ENCODE data around the gene MACROH2A2. TPM values are rescaled to one million over a fixed set of nuclear protein-coding genes. Genes with fewer than 3 reads are reported as not detected.

MACROH2A2 gene
- total and polyA plus RNA-seq, 2 of the 13 experiments (the other 11 are each of a cell fraction or from before 2014, with no cell fraction given), result 9.8 to 43.1 TPM

DNA sequence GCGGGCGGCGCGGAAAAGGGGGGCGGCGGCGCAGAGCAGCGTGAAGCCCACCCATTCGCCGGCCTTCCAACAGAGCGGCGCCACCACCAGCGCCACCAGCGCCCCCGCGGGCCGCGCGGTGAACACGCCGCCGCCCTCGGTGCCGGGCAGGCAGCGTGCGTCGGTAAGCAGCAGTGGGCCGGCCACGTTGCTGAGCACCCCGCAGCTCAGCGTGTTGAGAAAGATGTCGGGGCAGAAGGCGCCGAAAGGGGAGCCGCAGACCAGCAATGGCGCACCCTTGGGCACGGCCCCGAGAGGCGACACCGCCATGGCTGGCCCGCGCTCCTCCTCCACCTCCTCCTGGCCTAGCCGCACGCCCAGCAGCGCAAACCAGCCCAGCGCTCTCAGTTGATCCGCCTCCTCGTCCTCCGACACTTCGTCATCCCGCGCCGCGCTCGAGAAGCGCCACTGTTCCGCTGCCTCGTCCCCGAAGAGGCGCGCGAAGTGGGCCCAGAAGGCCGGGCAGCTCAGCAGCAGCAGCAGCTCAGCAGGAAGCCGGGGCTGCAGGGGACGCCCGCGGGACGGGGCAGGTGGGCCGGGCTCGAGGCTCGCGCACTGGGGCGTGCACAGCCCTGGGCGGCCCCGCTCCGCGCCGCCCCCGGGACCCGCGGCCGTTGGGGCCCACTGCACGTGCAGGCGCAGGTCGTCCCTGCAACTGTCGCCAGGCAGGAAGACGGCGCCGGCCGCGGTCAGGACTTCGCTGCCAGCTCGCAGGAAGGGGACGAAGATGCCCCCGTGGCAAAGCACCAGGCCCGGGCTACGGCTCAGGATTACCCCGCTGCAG is 93.2 kb downstream of the MACROH2A2 start (continued):
- TF ChIP-seq, protein P1, sequence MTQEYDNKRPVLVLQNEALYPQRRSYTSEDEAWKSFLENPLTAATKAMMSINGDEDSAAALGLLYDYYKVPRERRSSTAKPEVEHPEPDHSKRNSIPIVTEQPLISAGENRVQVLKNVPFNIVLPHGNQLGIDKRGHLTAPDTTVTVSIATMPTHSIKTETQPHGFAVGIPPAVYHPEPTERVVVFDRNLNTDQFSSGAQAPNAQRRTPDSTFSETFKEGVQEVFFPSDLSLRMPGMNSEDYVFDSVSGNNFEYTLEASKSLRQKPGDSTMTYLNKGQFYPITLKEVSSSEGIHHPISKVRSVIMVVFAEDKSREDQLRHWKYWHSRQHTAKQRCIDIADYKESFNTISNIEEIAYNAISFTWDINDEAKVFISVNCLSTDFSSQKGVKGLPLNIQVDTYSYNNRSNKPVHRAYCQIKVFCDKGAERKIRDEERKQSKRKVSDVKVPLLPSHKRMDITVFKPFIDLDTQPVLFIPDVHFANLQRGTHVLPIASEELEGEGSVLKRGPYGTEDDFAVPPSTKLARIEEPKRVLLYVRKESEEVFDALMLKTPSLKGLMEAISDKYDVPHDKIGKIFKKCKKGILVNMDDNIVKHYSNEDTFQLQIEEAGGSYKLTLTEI (CRISPR knock-in tag; conservative IDR thresholded peaks at IDR 0.05), result no peak
- TF ChIP-seq NCOA2 (CRISPR knock-in tag; IDR thresholded peaks at IDR 0.05) (no peak; the same call in 1 of the 2 replicates), FOXC1 (CRISPR knock-in tag; IDR thresholded peaks at IDR 0.05; ENCODE audit: borderline replicate concordance) (0 out of 2 replicates have a peak, but pooled peaks have one; percentile 40), ZSCAN31 (CRISPR knock-in tag; IDR thresholded peaks at IDR 0.05; ENCODE audit: low read depth) (0 out of 2 replicates have a peak, but pooled peaks have one; percentile 67), SP5 (CRISPR knock-in tag; IDR thresholded peaks at IDR 0.05; ENCODE audit: borderline replicate concordance, low read depth) (peak; percentile 4; the same call in 1 of the 2 replicates), NFKBIZ (CRISPR knock-in tag; IDR thresholded peaks at IDR 0.05) (0 out of 2 replicates have a peak, but pooled peaks have one; percentile 32), NR2F1 (CRISPR knock-in tag; IDR thresholded peaks at IDR 0.05) (no peak), MIER3 (CRISPR knock-in tag; IDR thresholded peaks at IDR 0.05; ENCODE audit: borderline replicate concordance) (no peak), PHF21A (CRISPR knock-in tag; IDR thresholded peaks at IDR 0.05) (no peak), ZNF296 (CRISPR knock-in tag; conservative IDR thresholded peaks at IDR 0.05) (no peak), MED1 (CRISPR knock-in tag; IDR thresholded peaks at IDR 0.05) (no peak), PCBP2 (optimal IDR thresholded peaks at IDR 0.05; ENCODE audit: low read depth, low read length, poor library complexity, severe bottlenecking) (no peak)
- TF ChIP-seq, protein P2, sequence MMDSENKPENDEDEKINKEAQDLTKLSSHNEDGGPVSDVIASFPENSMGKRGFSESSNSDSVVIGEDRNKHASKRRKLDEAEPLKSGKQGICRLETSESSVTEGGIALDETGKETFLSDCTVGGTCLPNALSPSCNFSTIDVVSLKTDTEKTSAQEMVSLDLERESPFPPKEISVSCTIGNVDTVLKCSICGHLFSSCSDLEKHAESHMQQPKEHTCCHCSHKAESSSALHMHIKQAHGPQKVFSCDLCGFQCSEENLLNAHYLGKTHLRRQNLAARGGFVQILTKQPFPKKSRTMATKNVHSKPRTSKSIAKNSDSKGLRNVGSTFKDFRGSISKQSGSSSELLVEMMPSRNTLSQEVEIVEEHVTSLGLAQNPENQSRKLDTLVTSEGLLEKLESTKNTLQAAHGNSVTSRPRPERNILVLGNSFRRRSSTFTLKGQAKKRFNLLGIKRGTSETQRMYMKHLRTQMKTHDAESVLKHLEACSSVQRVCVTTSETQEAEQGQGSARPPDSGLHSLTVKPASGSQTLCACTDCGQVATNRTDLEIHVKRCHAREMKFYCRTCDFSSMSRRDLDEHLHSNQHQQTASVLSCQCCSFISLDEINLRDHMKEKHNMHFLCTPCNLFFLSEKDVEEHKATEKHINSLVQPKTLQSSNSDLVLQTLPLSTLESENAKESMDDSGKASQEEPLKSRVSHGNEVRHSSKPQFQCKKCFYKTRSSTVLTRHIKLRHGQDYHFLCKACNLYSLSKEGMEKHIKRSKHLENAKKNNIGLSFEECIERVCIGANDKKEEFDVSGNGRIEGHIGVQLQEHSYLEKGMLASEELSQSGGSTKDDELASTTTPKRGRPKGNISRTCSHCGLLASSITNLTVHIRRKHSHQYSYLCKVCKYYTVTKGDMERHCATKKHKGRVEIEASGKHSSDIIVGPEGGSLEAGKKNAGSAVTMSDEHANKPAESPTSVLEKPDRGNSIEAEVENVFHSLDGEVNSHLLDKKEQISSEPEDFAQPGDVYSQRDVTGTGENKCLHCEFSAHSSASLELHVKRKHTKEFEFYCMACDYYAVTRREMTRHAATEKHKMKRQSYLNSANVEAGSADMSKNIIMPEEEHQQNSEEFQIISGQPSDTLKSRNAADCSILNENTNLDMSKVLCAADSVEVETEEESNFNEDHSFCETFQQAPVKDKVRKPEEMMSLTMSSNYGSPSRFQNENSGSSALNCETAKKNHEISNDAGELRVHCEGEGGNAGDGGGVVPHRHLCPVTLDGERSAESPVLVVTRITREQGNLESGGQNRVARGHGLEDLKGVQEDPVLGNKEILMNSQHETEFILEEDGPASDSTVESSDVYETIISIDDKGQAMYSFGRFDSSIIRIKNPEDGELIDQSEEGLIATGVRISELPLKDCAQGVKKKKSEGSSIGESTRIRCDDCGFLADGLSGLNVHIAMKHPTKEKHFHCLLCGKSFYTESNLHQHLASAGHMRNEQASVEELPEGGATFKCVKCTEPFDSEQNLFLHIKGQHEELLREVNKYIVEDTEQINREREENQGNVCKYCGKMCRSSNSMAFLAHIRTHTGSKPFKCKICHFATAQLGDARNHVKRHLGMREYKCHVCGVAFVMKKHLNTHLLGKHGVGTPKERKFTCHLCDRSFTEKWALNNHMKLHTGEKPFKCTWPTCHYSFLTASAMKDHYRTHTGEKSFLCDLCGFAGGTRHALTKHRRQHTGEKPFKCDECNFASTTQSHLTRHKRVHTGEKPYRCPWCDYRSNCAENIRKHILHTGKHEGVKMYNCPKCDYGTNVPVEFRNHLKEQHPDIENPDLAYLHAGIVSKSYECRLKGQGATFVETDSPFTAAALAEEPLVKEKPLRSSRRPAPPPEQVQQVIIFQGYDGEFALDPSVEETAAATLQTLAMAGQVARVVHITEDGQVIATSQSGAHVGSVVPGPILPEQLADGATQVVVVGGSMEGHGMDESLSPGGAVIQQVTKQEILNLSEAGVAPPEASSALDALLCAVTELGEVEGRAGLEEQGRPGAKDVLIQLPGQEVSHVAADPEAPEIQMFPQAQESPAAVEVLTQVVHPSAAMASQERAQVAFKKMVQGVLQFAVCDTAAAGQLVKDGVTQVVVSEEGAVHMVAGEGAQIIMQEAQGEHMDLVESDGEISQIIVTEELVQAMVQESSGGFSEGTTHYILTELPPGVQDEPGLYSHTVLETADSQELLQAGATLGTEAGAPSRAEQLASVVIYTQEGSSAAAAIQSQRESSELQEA (CRISPR knock-in tag; IDR thresholded peaks at IDR 0.05; ENCODE audit: not compliant biosample characterization), result no peak
- TF ChIP-seq, protein P3, sequence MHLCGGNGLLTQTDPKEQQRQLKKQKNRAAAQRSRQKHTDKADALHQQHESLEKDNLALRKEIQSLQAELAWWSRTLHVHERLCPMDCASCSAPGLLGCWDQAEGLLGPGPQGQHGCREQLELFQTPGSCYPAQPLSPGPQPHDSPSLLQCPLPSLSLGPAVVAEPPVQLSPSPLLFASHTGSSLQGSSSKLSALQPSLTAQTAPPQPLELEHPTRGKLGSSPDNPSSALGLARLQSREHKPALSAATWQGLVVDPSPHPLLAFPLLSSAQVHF (CRISPR knock-in tag; IDR thresholded peaks at IDR 0.05), result 0 out of 2 replicates have a peak, but pooled peaks have one; percentile 54
- TF ChIP-seq, protein P4, sequence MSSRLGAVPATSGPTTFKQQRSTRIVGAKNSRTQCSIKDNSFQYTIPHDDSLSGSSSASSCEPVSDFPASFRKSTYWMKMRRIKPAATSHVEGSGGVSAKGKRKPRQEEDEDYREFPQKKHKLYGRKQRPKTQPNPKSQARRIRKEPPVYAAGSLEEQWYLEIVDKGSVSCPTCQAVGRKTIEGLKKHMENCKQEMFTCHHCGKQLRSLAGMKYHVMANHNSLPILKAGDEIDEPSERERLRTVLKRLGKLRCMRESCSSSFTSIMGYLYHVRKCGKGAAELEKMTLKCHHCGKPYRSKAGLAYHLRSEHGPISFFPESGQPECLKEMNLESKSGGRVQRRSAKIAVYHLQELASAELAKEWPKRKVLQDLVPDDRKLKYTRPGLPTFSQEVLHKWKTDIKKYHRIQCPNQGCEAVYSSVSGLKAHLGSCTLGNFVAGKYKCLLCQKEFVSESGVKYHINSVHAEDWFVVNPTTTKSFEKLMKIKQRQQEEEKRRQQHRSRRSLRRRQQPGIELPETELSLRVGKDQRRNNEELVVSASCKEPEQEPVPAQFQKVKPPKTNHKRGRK (CRISPR knock-in tag; IDR thresholded peaks at IDR 0.05), result no peak
